Spleen (tissue), 11 donors: ENCODE results near the gene SULT2B1. TPM values are rescaled to one million over a fixed set of nuclear protein-coding genes. Genes with fewer than 3 reads are reported as not detected.

Experiments
- DNase-seq: peaks from one replicate; pipeline ENCODE4 v3.0.0-alpha.2; 2020
- H3K27ac ChIP-seq, 8 donors: fragments of 200-600 bp; sonication (generic) in 7 of 8; 1 replicate in 4 of 8; 2 replicates in 4 of 8; pipeline versions ENCODE4 v1.5.0 to v1.8.0; 2016 to 2021; ENCODE audit warnings: inconsistent platforms in 4 of 8, mild to moderate bottlenecking in 4 of 8, moderate library complexity in 1 of 8
- H3K27me3 ChIP-seq, 7 donors: fragments of 200-600 bp; sonication (generic) in 6 of 7; replicated peaks in 1 of 7; 1 replicate in 4 of 7; 2 replicates in 3 of 7; pipeline versions ENCODE4 v1.5.0 to v1.8.0; 2016 to 2021; ENCODE audit warnings: inconsistent platforms in 3 of 7, mild to moderate bottlenecking in 1 of 7
- H3K36me3 ChIP-seq, 6 donors: fragments of 200-600 bp; sonication (generic) in 5 of 6; 1 replicate in 4 of 6; 2 replicates in 2 of 6; pipeline versions ENCODE4 v1.5.0 to v1.8.0; 2016 to 2021; ENCODE audit warnings: inconsistent platforms in 2 of 6
- H3K4me1 ChIP-seq, 6 donors: fragments of 200-600 bp; sonication (generic) in 5 of 6; 1 replicate in 3 of 6; 2 replicates in 3 of 6; pipeline versions ENCODE4 v1.5.0 to v1.8.0; 2016 to 2021; ENCODE audit warnings: inconsistent platforms in 3 of 6
- H3K4me3 ChIP-seq, 8 donors: fragments of 200-600 bp; sonication (generic) in 7 of 8; 1 replicate in 4 of 8; 2 replicates in 4 of 8; pipeline versions ENCODE4 v1.5.0 to v1.8.0; 2016 to 2021; ENCODE audit warnings: inconsistent platforms in 4 of 8, mild to moderate bottlenecking in 4 of 8, moderate library complexity in 2 of 8
- H3K9me3 ChIP-seq, 8 donors: fragments of 200-600 bp; sonication (generic) in 7 of 8; 1 replicate in 4 of 8; 2 replicates in 4 of 8; pipeline versions ENCODE4 v1.5.0 to v1.8.0; 2016 to 2021; ENCODE audit warnings: inconsistent platforms in 4 of 8
- POLR2A ChIP-seq, 3 donors: fragments of 450-650 bp; IDR thresholded peaks; one replicate each; pipeline ENCODE4 v1.5.1; 2017; ENCODE audit warnings: antibody characterized with exemption in 3 of 3, mild to moderate bottlenecking in 1 of 3
- POLR2AphosphoS5 ChIP-seq, 3 donors: sonication (generic); formaldehyde crosslinking; IDR thresholded peaks; one replicate each; pipeline ENCODE4 v1.5.1; 2017; ENCODE audit warnings: antibody characterized with exemption in 3 of 3
- WGBS, 5 donors: extraction: QIAGEN DNeasy Blood & Tissue Kit in 3 of 5; methylation state at CpG; one replicate each; pipeline versions ENCODE4 v1.1.5 to v1.1.7; 2013 to 2018; 5-methylcytosine and 5-hydroxymethylcytosine counted together
- intact Hi-C: fragments of 100-400 bp; cut with DNase I; formaldehyde crosslinking; loops from one replicate; pipeline ENCODE4 v1.15.0; 2023; ENCODE audit warnings: low total_unique reads
- polyA plus RNA-seq, 3 donors: library from polyadenylated mRNA; stranded (reverse); fragments of 200-250 nt; gene quantifications; one replicate each; pipeline ENCODE4 v1.2.1, GENCODE V29; 2013
- total RNA-seq, 7 donors: library from RNA; depleted of rRNA in 3 of 7; stranded (reverse); fragments of >200 nt in 3 of 7; fragmentation: NEBNext Ultra II Directional in 4 of 7; extraction: Animal tissue kit (Norgen Biotek cat#: 25700) in 4 of 7; gene quantifications; one replicate each; pipeline versions ENCODE4 v1.1.0 to v1.2.1, GENCODE V29; 2016 to 2021
- TF ChIP-seq, protein P1 (sequence below), 11 experiments: fragments of 200-600 bp in 7 of 11; fragments of 450-650 bp in 4 of 11; sonication (generic) in 4 of 11; IDR thresholded peaks in 8 of 11; conservative IDR thresholded peaks in 3 of 11; 1 replicate in 7 of 11; 2 replicates in 4 of 11; pipeline versions ENCODE4 v1.4.0 to v1.8.0; 2016 to 2021; ENCODE audit warnings: antibody characterized with exemption in 11 of 11, inconsistent platforms in 4 of 11, mild to moderate bottlenecking in 1 of 11
- donor health status: healthy with polysubstance abuse.
- donor health status: DM: no; HTN: no; CAD: no; lungs with moderate emphysema.
- donor health status: DM: no; HTN: no; CAD: no.
- donor health status: Bipolar disorder and iron deficiency.
- donor health status: healthy.
- donor health status: DM: no; HTN: no; CAD: no.
- donor health status: DM: yes; HTN: yes; CAD: no.

The SULT2B1 gene
- total and polyA plus RNA-seq, 10 donors = 0.12 to 0.58 TPM; not detected in 8

DNA sequence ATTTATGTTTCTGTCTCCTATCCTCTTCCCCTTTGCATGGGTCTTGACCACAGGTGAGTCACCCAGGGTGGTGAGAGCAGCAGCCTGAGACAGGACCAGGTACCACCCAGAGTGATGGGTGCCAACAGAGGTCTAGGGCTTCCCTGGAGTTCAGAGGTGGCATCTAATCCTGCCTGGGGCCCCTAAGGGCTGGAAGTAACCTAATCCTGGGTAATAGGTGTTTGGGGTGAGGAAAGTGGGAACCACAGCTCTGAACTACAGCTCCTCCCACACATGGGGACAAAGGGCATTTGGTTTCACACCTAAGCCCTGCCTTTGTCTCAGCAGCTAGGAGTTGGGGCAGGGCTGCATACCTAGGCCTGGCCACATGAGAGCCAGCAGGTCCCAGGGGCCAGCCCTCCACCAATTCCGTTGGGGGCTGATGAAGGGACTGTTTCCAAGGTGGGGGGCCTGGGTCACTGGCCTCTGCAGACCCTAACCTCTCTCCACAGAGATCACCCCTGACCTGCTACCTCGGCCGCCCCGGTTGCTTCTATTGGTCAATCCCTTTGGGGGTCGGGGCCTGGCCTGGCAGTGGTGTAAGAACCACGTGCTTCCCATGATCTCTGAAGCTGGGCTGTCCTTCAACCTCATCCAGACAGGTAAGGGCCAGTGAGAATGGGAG, 75.4 kb downstream of the SULT2B1 start:
- peak overlapping the region in 2 of 8 donors; percentile 14 to 41 for H3K27ac ChIP-seq
- TF ChIP-seq POLR2A (IDR thresholded peaks at IDR 0.05) (no peak), POLR2AphosphoS5 (IDR thresholded peaks at IDR 0.05) (no peak)
- TF ChIP-seq, protein P1, sequence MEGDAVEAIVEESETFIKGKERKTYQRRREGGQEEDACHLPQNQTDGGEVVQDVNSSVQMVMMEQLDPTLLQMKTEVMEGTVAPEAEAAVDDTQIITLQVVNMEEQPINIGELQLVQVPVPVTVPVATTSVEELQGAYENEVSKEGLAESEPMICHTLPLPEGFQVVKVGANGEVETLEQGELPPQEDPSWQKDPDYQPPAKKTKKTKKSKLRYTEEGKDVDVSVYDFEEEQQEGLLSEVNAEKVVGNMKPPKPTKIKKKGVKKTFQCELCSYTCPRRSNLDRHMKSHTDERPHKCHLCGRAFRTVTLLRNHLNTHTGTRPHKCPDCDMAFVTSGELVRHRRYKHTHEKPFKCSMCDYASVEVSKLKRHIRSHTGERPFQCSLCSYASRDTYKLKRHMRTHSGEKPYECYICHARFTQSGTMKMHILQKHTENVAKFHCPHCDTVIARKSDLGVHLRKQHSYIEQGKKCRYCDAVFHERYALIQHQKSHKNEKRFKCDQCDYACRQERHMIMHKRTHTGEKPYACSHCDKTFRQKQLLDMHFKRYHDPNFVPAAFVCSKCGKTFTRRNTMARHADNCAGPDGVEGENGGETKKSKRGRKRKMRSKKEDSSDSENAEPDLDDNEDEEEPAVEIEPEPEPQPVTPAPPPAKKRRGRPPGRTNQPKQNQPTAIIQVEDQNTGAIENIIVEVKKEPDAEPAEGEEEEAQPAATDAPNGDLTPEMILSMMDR (IDR thresholded peaks at IDR 0.05 in 8 of 11, conservative IDR thresholded peaks at IDR 0.05 in 3 of 11) = no peak
- peaks cover 0 to 76% (median 33%) of the 10 kb centered on the region in 6 donors for H3K36me3 ChIP-seq
- 81 to 88% (median 85%) methylated on average over 6 of the region's 6 CpGs for WGBS, 5 donors
- H3K9me3 ChIP-seq = no peaks in the 10 kb centered on the region
- no peak overlapping the region for H3K4me3 ChIP-seq
- peaks cover 27 to 96% (median 50%) of the 10 kb centered on the region in 6 donors for H3K4me1 ChIP-seq
- no peaks in the 10 kb centered on the region for H3K27me3 ChIP-seq
- DNase-seq = peak; percentile 79
- intact Hi-C loops = no loop called here

DNA sequence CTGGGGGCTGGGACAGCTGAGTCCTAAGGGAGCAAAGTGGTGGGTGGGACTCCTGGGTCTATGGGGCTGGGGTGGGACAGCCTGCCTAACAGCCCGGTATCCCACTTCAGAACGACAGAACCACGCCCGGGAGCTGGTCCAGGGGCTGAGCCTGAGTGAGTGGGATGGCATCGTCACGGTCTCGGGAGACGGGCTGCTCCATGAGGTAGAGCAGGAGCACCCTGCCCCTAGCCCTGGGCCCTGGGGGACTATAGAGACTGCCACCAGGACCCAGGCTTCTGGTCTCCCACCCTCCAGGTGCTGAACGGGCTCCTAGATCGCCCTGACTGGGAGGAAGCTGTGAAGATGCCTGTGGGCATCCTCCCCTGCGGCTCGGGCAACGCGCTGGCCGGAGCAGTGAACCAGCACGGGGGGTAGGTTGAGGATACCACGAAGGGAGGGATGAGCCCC, 75.9 kb downstream of the SULT2B1 start:
- intact Hi-C loops = no loop called here
- Histone ChIP-seq H3K4me1 (peaks cover 31 to 96% (median 51%) of the 10 kb centered on the region in 6 donors), H3K27ac (peak overlapping the region in 2 of 8 donors; percentile 14 to 41), H3K27me3 (no peaks in the 10 kb centered on the region), H3K4me3 (no peak overlapping the region), H3K36me3 (peaks cover 0 to 76% (median 38%) of the 10 kb centered on the region in 6 donors), H3K9me3 (no peaks in the 10 kb centered on the region)
- peak in 1 of 3 donors; percentile 57 for TF ChIP-seq POLR2AphosphoS5 (IDR thresholded peaks at IDR 0.05)
- TF ChIP-seq, protein P1 (IDR thresholded peaks at IDR 0.05 in 8 of 11, conservative IDR thresholded peaks at IDR 0.05 in 3 of 11) = no peak
- WGBS, 5 donors = 90 to 96% (median 93%) methylated on average over 15 to 17 of the region's 17 CpGs
- DNase-seq = peak; percentile 76

DNA sequence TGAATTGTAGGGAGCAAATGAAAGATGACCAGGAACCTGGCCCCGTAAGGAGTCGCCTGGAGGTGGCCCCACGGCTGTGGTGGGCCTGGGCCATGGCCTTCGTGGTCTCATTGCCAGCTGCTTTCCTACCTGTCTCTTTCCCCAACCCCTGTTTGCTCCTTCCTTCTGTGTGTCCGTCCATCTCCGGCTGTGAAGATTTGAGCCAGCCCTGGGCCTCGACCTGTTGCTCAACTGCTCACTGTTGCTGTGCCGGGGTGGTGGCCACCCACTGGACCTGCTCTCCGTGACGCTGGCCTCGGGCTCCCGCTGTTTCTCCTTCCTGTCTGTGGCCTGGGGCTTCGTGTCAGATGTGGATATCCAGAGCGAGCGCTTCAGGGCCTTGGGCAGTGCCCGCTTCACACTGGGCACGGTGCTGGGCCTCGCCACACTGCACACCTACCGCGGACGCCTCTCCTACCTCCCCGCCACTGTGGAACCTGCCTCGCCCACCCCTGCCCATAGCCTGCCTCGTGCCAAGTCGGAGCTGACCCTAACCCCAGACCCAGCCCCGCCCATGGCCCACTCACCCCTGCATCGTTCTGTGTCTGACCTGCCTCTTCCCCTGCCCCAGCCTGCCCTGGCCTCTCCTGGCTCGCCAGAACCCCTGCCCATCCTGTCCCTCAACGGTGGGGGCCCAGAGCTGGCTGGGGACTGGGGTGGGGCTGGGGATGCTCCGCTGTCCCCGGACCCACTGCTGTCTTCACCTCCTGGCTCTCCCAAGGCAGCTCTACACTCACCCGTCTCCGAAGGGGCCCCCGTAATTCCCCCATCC, 76.7 kb downstream of the SULT2B1 start:
- WGBS, 5 donors = 76 to 92% (median 85%) methylated on average over 32 to 34 of the region's 34 CpGs
- H3K4me3 ChIP-seq = no peak overlapping the region
- no peaks in the 10 kb centered on the region for H3K27me3 ChIP-seq
- no peaks in the 10 kb centered on the region for H3K9me3 ChIP-seq
- intact Hi-C loops = no loop called here
- peak; percentile 80 for DNase-seq
- H3K27ac ChIP-seq = peak overlapping the region in 3 of 8 donors; percentile 14 to 81 (median 78)
- TF ChIP-seq POLR2A (IDR thresholded peaks at IDR 0.05) (no peak), POLR2AphosphoS5 (IDR thresholded peaks at IDR 0.05) (peak in 2 of 3 donors; percentile 15 to 22)
- TF ChIP-seq, protein P1 (IDR thresholded peaks at IDR 0.05 in 8 of 11, conservative IDR thresholded peaks at IDR 0.05 in 3 of 11) = no peak
- H3K4me1 ChIP-seq = peaks cover 31 to 96% (median 51%) of the 10 kb centered on the region in 6 donors
- H3K36me3 ChIP-seq = peaks cover 0 to 79% (median 42%) of the 10 kb centered on the region in 6 donors

DNA sequence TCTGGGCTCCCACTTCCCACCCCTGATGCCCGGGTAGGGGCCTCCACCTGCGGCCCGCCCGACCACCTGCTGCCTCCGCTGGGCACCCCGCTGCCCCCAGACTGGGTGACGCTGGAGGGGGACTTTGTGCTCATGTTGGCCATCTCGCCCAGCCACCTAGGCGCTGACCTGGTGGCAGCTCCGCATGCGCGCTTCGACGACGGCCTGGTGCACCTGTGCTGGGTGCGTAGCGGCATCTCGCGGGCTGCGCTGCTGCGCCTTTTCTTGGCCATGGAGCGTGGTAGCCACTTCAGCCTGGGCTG, 77.3 kb downstream of the SULT2B1 start:
- H3K27ac ChIP-seq = peak overlapping the region in 5 of 8 donors; percentile 78 to 94 (median 84)

More for the DNA sequence above, 77.3 kb downstream of the SULT2B1 start:
- H3K9me3 ChIP-seq = no peaks in the 10 kb centered on the region
- DNase-seq = no peak
- H3K27me3 ChIP-seq = no peaks in the 10 kb centered on the region
- H3K4me3 ChIP-seq = no peak overlapping the region
- intact Hi-C loops = no loop called here
- peaks cover 34 to 96% (median 51%) of the 10 kb centered on the region in 6 donors for H3K4me1 ChIP-seq
- WGBS, 5 donors = 90 to 97% (median 94%) methylated on average over 5 to 22 of the region's 22 CpGs
- peaks cover 0 to 79% (median 42%) of the 10 kb centered on the region in 6 donors for H3K36me3 ChIP-seq
- no peak for TF ChIP-seq POLR2A (IDR thresholded peaks at IDR 0.05)
- no peak for TF ChIP-seq POLR2AphosphoS5 (IDR thresholded peaks at IDR 0.05)
- TF ChIP-seq, protein P1 (IDR thresholded peaks at IDR 0.05 in 8 of 11, conservative IDR thresholded peaks at IDR 0.05 in 3 of 11) = no peak
